Erythroblast (primary cell): ENCODE results near the gene VAV2.

ENCODE experiments used
- GATA1 ChIP-seq: IDR thresholded peaks from 2 replicates; pipeline ENCODE4 v1.6.1; 2011; ENCODE audit warnings: low read depth, mild to moderate bottlenecking, control low read depth, low read length, moderate library complexity
- POLR2A ChIP-seq: IDR thresholded peaks from 2 replicates; pipeline ENCODE4 v1.6.1; 2011; ENCODE audit warnings: mild to moderate bottlenecking, low read length

GRCh38 chr9:133784731-133785561 is 207.2 kb downstream of the VAV2 start:
- TF ChIP-seq POLR2A = no peak
- TF ChIP-seq GATA1 = no peak
